PC-3 (cell line): Measurements from ENCODE around the gene PTH1R. TPM values are rescaled to one million over a fixed set of nuclear protein-coding genes. Genes with fewer than 3 reads are reported as not detected.
A peak's percentile ranks its signal among the peaks of the same experiment; 100 is the strongest.

Experiments used
- ATAC-seq: fragments of 200-7000 bp; cut with Tn5 transposase; 2 replicates; pipeline ENCODE4 v1.9.1; 2020; ENCODE audit warnings: mild to moderate bottlenecking, moderate library complexity
- BruUV-seq: library from RNA; stranded (reverse); fragments of 400-500 nt; replicated peaks from 2 replicates; lab custom pipeline; 2021; lab: Mats Ljungman, UMichigan
- CTCF ChIA-PET: fragments of 300-600 bp; sonication (Branson Sonifier 250); formaldehyde crosslinking; loops from one replicate; lab custom pipeline; 2022; ENCODE audit warnings: antibody characterized with exemption; lab: Charles Lee
- POLR2A ChIA-PET: fragments of 300-600 bp; sonication (Branson Sonifier 250); formaldehyde crosslinking; loops from one replicate; lab custom pipeline; 2022; ENCODE audit warnings: antibody characterized with exemption; ENCODE audit not compliant: unreplicated experiment; lab: Charles Lee
- DNase-seq: peaks from one replicate; pipeline ENCODE4 v3.0.0-alpha.2; 2015
- H2AFZ ChIP-seq: fragments of 300-600 bp; sonication (generic); 2 replicates; pipeline ENCODE4 v1.6.0; 2016; ENCODE audit warnings: antibody characterized with exemption, low read length
- H3F3A ChIP-seq: fragments of 300-600 bp; sonication (generic); one replicate; pipeline ENCODE4 v1.6.0; 2017; ENCODE audit warnings: antibody characterized with exemption, low read length, control low read depth, mild to moderate bottlenecking; ENCODE audit not compliant: unreplicated experiment
- H3K27ac ChIP-seq: fragments of 300-600 bp; sonication (generic); 2 replicates; pipeline ENCODE4 v1.5.1; 2016; ENCODE audit warnings: mild to moderate bottlenecking, low read length
- H3K27me3 ChIP-seq: fragments of 300-600 bp; sonication (generic); 2 replicates; pipeline ENCODE4 v1.6.1; 2016; ENCODE audit warnings: low read length, mixed read lengths
- H3K36me3 ChIP-seq: fragments of 300-600 bp; sonication (generic); 2 replicates; pipeline ENCODE4 v1.6.1; 2016; ENCODE audit warnings: low read depth, mixed run types, low read length, mixed read lengths
- H3K4me1 ChIP-seq: fragments of 300-600 bp; sonication (generic); 2 replicates; pipeline ENCODE4 v1.5.1; 2016; ENCODE audit warnings: low read length; ENCODE audit not compliant: insufficient read depth
- H3K4me2 ChIP-seq: fragments of 300-600 bp; sonication (generic); 2 replicates; pipeline ENCODE4 v1.6.0; 2016; ENCODE audit warnings: low read length
- H3K4me3 ChIP-seq: fragments of 300-600 bp; sonication (generic); 2 replicates; pipeline ENCODE4 v1.5.1; 2016; ENCODE audit warnings: mild to moderate bottlenecking, low read length, mixed read lengths
- H3K79me2 ChIP-seq: fragments of 300-600 bp; sonication (generic); 2 replicates; pipeline ENCODE4 v1.6.1; 2017; ENCODE audit warnings: low read length, mixed read lengths
- H3K9ac ChIP-seq: fragments of 300-600 bp; sonication (generic); 2 replicates; pipeline ENCODE4 v1.6.0; 2016; ENCODE audit warnings: mild to moderate bottlenecking, low read length
- H3K9me2 ChIP-seq: fragments of 300-600 bp; sonication (generic); replicated peaks from 2 replicates; pipeline ENCODE4 v1.6.1; 2016; ENCODE audit warnings: mixed run types, low read length, mixed read lengths
- H3K9me3 ChIP-seq: fragments of 300-600 bp; sonication (generic); 2 replicates; pipeline ENCODE4 v1.6.1; 2016; ENCODE audit warnings: low read length, mixed read lengths
- H4K20me1 ChIP-seq: fragments of 300-600 bp; sonication (generic); 2 replicates; pipeline ENCODE4 v1.6.1; 2016; ENCODE audit warnings: low read length, mixed read lengths
- EZH2 ChIP-seq: fragments of 300-600 bp; sonication (generic); IDR thresholded peaks from one replicate; pipeline ENCODE4 v1.6.1; 2017; ENCODE audit warnings: antibody characterized with exemption, mild to moderate bottlenecking, low read length; ENCODE audit not compliant: unreplicated experiment
- EZH2phosphoT487 ChIP-seq: fragments of 300-600 bp; sonication (generic); IDR thresholded peaks from 2 replicates; pipeline ENCODE4 v1.6.1; 2018; ENCODE audit warnings: mild to moderate bottlenecking, antibody characterized with exemption, low read length, borderline replicate concordance
- intact Hi-C: fragments of 100-400 bp; cut with micrococcal nuclease; formaldehyde crosslinking; loops from 2 replicates; pipeline ENCODE4 v1.9.0; 2023
- total RNA-seq: library from RNA; depleted of rRNA; stranded (reverse); fragments of >200 nt; gene quantifications from 2 replicates; pipeline ENCODE4 v1.2.3, GENCODE V29; 2014
- TF ChIP-seq, protein P1 (sequence below): fragments of 300-600 bp; sonication (generic); conservative IDR thresholded peaks from 2 replicates; pipeline ENCODE4 v1.5.1; 2017; ENCODE audit warnings: antibody characterized with exemption, low read depth, mild to moderate bottlenecking, low read length

The PTH1R gene
- total RNA-seq, 1 experiment from 2014 or later, result not detected

DNA sequence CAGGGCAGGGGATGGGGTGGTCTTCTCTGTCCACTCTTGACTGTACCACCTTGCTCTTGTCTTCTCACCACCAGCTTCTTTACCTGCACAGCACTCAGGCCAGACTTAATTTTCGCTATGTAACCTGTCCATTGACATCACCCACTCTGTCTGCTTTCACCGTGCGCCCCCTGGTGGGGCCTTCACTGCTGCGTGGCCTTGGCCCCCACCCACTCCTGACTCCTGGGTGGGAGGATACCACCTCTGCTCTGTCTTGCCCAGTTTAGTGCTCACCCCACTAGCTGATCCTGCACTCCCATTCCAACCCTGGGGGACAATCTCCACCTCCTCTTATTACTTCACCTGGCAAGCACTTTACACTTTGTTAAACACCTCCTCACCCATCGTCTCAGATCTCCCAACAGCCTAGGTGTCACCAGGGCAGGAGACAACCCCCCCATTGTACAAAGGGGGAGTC lies 17.7 kb downstream of the PTH1R start:
- no peaks in the 10 kb centered on the region for H3K79me2 ChIP-seq
- no peak overlapping the region for H3K4me3 ChIP-seq
- H3K27ac ChIP-seq, result no peak overlapping the region
- peaks cover 4% of the 10 kb centered on the region; the same call in 1 of the 2 replicates for H3K4me1 ChIP-seq
- no peaks in the 10 kb centered on the region for H3K36me3 ChIP-seq
- intact Hi-C loops, result loop anchor here (1.0 to 2.0 kb wide), 2 partner anchors 28 to 190 kb away; no protein-coding TSS in a partner anchor
- H2AFZ ChIP-seq, result no peak overlapping the region
- no peaks in the 10 kb centered on the region for H4K20me1 ChIP-seq
- DNase-seq, result peak; percentile 77
- TF ChIP-seq EZH2phosphoT487 (no peak), EZH2 (no peak)
- TF ChIP-seq, protein P1, sequence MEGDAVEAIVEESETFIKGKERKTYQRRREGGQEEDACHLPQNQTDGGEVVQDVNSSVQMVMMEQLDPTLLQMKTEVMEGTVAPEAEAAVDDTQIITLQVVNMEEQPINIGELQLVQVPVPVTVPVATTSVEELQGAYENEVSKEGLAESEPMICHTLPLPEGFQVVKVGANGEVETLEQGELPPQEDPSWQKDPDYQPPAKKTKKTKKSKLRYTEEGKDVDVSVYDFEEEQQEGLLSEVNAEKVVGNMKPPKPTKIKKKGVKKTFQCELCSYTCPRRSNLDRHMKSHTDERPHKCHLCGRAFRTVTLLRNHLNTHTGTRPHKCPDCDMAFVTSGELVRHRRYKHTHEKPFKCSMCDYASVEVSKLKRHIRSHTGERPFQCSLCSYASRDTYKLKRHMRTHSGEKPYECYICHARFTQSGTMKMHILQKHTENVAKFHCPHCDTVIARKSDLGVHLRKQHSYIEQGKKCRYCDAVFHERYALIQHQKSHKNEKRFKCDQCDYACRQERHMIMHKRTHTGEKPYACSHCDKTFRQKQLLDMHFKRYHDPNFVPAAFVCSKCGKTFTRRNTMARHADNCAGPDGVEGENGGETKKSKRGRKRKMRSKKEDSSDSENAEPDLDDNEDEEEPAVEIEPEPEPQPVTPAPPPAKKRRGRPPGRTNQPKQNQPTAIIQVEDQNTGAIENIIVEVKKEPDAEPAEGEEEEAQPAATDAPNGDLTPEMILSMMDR, result peak; percentile 97
- H3K4me2 ChIP-seq, result peak overlapping the region; percentile 15; the same call in 1 of the 2 replicates
- no peaks in the 10 kb centered on the region for H3K9me2 ChIP-seq
- H3K27me3 ChIP-seq, result no peaks in the 10 kb centered on the region
- BruUV-seq, result no TSS peak
- H3K9ac ChIP-seq, result no peak overlapping the region
- ChIA-PET POLR2A (interaction anchor here (0.5 kb wide), 1 partner anchor 170 kb away, joined by 3 read pairs; no protein-coding TSS in a partner anchor), CTCF (interaction anchor here (0.6 to 0.8 kb wide), 5 partner anchors 14 to 189 kb away, joined by 3 to 7 read pairs (median 3); no protein-coding TSS in a partner anchor)
- ATAC-seq, result peak; percentile 72
- H3K9me3 ChIP-seq, result no peaks in the 10 kb centered on the region
- no peaks in the 10 kb centered on the region for H3F3A ChIP-seq

DNA sequence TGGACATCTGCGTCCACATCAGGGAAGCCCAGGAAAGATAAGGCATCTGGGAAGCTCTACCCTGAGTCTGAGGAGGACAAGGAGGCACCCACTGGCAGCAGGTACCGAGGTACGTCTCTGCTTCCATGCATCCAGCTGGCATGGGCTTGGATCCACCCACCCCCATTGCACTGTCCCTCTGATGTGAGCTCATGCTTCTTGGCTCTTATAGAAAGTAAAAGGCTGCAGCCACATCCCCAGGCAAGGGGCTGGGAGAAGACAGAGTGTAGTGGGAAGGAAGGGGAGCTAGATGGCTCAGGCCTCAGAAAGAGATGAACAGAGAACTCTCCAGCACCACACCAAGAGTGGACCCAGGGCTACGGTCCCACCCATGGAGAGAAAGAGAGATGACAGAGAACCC lies 18.2 kb downstream of the PTH1R start:
- Histone ChIP-seq H2AFZ (no peak overlapping the region), H3K27ac (no peak overlapping the region), H4K20me1 (no peaks in the 10 kb centered on the region), H3K9me3 (no peaks in the 10 kb centered on the region), H3K27me3 (no peaks in the 10 kb centered on the region), H3K4me2 (no peak overlapping the region), H3K36me3 (no peaks in the 10 kb centered on the region), H3K9me2 (no peaks in the 10 kb centered on the region), H3F3A (no peaks in the 10 kb centered on the region), H3K4me1 (peaks cover 4% of the 10 kb centered on the region; the same call in 1 of the 2 replicates), H3K9ac (no peak overlapping the region), H3K79me2 (no peaks in the 10 kb centered on the region), H3K4me3 (no peak overlapping the region)
- no peak for DNase-seq
- POLR2A ChIA-PET, result no interaction called here
- ATAC-seq, result no peak
- intact Hi-C loops, result loop anchor here (1.0 to 2.0 kb wide), 2 partner anchors 29 to 190 kb away; no protein-coding TSS in a partner anchor
- no TSS peak for BruUV-seq
- TF ChIP-seq, protein P1, result no peak
- TF ChIP-seq EZH2phosphoT487, result no peak
- TF ChIP-seq EZH2, result no peak
- CTCF ChIA-PET, result interaction anchor here (0.8 kb wide), 1 partner anchor 190 kb away, joined by 3 read pairs; no protein-coding TSS in a partner anchor

DNA sequence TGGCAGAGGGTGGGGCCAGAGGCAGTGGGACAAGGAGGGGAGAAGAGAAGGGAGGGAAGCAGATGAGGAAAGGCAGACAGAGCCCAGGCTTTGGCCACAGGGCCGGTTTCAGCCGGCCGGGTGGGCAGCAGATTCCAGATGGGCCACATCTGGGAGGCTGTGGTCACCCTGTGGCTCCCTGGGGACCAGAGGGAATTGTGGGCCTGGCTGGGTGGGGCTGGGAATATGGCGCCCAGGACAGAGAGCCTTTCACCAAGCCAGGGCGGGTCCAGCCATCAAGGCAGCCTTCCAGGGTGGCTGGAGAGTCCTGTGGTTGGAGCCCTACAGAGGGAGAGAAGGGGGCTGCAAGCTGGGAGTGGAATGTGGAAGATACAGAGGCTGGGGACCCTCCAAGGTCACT lies 18.9 kb downstream of the PTH1R start:
- DNase-seq (no peak), ATAC-seq (no peak)
- Histone ChIP-seq H3K27me3 (no peaks in the 10 kb centered on the region), H3K9me3 (no peaks in the 10 kb centered on the region), H3K9ac (no peak overlapping the region), H3K9me2 (no peaks in the 10 kb centered on the region), H3K36me3 (no peaks in the 10 kb centered on the region), H4K20me1 (no peaks in the 10 kb centered on the region), H3K4me1 (peaks cover 4% of the 10 kb centered on the region; the same call in 1 of the 2 replicates), H2AFZ (no peak overlapping the region), H3K4me3 (no peak overlapping the region), H3F3A (no peaks in the 10 kb centered on the region), H3K4me2 (no peak overlapping the region), H3K79me2 (no peaks in the 10 kb centered on the region), H3K27ac (no peak overlapping the region)
- POLR2A ChIA-PET, result no interaction called here
- TF ChIP-seq EZH2 (no peak), EZH2phosphoT487 (no peak)
- TF ChIP-seq, protein P1, result no peak
- BruUV-seq, result no TSS peak
- CTCF ChIA-PET, result interaction anchor here (0.5 to 0.8 kb wide), 2 partner anchors 51 to 190 kb away, joined by 3 to 6 read pairs; no protein-coding TSS in a partner anchor
- intact Hi-C loops, result no loop called here
